Coronary artery (tissue), 2 donors: Measurements from ENCODE around the gene ADH1C.

Experiments
- DNase-seq: peaks from one replicate; pipeline ENCODE4 v3.0.0-alpha.2; 2017; ENCODE audit warnings: low spot score
- H3K27ac ChIP-seq, 2 donors: fragments of 200-600 bp; sonication (generic); one replicate each; pipeline ENCODE4 v1.5.1; 2016 to 2019
- H3K4me3 ChIP-seq: fragments of 200-600 bp; sonication (generic); 2 replicates; pipeline ENCODE4 v1.5.1; 2016; ENCODE audit warnings: mild to moderate bottlenecking, moderate library complexity
- TF ChIP-seq, protein P1 (sequence below): fragments of 200-600 bp; sonication (generic); IDR thresholded peaks from one replicate; pipeline ENCODE4 v1.5.1; 2019; ENCODE audit warnings: antibody characterized with exemption

The ADH1C gene

DNA sequence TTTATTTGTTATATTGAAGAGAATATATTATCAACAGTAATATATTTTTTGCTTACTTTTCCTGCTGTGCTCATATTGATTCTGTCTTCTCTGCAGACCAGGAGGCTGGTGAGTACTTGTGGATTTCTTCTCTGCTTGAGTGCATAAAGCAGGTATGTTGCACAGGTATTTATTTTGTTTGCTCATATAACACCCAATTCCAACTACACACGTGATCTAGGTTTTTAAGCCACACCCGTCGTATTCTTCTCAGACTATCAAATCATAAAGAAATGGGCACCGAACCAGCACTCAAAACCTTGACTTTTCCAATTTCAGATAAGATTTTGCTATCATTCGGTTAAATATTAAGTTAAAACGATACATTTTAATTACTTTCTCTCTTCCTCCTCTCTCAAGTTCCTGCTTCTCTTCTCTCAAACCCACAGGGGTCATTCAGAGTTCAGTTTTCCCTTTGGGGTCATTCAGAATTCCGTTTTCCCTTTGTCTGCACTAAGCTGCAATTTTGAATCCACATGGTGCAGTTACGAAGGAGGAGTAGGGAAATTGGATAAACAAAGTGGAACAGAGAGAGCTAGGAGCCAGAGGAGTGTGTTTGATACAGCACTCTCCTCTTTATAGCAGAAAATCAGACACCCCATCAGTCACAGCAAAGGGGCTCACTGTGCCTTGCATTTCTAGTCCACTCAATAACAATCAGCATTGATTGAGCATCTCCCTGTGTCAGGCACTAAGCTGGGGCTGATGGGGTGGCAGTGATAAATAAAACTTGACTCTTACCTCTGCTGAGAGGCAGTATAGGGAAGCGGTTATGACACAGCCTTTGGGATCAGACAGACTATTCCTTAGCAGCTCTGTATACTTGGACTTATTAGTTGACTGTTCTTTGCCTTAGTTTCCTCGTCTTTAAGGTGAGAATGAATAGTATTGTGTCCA lies at the start of gene ADH1C:
Gene ADH1C, minus strand, starts transcription at position 145 of the 936 bp plus-strand sequence. Its CDS starts 71 bp downstream, at position 74.
- no peak within 1 kb of the TSS for H3K27ac ChIP-seq
- peak within 1 kb of the TSS; percentile 7 for H3K4me3 ChIP-seq
- DNase-seq, result no peak
- TF ChIP-seq, protein P1, sequence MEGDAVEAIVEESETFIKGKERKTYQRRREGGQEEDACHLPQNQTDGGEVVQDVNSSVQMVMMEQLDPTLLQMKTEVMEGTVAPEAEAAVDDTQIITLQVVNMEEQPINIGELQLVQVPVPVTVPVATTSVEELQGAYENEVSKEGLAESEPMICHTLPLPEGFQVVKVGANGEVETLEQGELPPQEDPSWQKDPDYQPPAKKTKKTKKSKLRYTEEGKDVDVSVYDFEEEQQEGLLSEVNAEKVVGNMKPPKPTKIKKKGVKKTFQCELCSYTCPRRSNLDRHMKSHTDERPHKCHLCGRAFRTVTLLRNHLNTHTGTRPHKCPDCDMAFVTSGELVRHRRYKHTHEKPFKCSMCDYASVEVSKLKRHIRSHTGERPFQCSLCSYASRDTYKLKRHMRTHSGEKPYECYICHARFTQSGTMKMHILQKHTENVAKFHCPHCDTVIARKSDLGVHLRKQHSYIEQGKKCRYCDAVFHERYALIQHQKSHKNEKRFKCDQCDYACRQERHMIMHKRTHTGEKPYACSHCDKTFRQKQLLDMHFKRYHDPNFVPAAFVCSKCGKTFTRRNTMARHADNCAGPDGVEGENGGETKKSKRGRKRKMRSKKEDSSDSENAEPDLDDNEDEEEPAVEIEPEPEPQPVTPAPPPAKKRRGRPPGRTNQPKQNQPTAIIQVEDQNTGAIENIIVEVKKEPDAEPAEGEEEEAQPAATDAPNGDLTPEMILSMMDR, result no peak

DNA sequence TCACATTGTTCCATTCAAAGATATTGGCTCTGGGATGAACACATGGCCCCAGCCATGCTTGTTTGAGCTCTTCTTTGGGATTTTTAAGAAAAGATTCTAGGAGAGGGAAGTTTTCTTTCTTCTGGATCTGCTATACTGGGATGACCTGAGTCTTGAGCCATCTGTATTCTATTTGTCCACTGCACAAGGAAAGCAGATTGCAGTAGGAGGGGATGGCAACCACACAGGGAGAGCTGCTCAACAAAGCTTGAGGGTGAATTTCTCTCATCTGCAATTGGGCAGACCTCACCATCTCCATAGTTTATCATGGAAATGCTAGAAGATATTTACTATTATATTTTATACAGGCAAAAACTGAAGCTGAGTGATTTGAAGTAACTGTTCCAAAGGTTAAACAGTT lies 48.3 kb upstream of the ADH1C start:
- no peak overlapping the region for H3K27ac ChIP-seq
- TF ChIP-seq, protein P1, result no peak

GRCh38 chr4:99399017-99399416 lies 46.5 kb upstream of the ADH1C start:
- Histone ChIP-seq H3K27ac (no peak overlapping the region), H3K4me3 (no peak overlapping the region)
- TF ChIP-seq, protein P1, result no peak
- no peak for DNase-seq

More for the DNA sequence above, 48.3 kb upstream of the ADH1C start:
- H3K4me3 ChIP-seq, result no peak overlapping the region
- no peak for DNase-seq

DNA sequence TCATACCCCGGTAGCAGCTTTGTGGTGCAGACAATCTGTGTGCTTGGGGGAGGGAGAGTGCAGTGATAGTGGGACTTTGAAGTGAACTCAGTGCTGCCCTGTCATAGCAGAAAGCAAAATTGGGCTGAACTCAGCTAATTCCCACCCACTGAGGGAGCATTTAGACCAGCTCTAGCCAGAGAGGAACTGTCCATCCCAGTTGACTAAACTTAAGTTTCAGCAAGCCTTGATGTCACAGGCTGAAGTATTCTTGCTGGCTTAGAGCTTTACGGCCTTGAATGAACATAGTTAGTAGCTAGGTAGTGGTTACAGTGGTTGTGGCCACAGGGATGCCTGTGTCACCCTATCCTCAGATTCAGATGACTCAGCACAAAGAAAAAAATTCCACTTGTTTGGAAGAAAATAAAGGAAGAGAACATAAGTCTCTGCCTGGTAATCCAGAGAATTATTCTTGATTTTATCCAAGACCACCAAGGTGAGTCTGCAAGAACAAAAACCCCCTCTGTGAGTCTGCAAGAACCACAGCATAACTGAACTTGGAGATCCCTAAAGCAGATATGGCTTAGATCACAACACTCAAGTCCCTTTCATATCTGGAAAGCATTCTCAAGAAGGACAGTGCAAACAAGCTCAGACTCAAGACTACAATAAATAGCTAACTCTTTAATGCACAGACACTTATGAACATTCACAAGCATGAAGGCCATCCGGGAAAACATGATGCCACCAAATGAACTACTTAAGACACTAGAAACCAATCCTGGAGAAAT lies 43.2 kb upstream of the ADH1C start:
- peak overlapping the region; percentile 43 for H3K4me3 ChIP-seq
- H3K27ac ChIP-seq, result peak overlapping the region; percentile 94 to 95
- TF ChIP-seq, protein P1, result no peak
- no peak for DNase-seq

DNA sequence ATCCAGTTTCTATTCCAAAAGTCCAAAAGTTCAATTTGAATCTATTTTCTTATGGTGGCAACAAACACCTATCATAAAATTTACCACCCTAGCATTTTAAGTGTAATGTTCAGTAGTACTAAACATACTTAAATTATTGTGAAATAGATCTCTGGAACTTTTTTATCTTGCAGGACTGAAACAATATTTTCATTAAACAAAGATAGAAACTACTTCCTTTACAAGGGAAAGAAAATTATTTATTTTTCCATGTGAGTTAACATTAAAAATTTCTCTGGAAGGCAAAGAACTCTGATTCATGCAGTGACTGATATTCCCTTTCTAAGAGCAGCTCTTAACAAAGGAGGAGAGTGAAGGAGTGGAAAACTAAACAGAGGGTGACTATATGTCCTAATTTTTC lies 42.4 kb upstream of the ADH1C start:
- peak overlapping the region; percentile 43 for H3K4me3 ChIP-seq
- DNase-seq, result no peak
- peak overlapping the region; percentile 94 to 95 for H3K27ac ChIP-seq
- TF ChIP-seq, protein P1, result no peak

DNA sequence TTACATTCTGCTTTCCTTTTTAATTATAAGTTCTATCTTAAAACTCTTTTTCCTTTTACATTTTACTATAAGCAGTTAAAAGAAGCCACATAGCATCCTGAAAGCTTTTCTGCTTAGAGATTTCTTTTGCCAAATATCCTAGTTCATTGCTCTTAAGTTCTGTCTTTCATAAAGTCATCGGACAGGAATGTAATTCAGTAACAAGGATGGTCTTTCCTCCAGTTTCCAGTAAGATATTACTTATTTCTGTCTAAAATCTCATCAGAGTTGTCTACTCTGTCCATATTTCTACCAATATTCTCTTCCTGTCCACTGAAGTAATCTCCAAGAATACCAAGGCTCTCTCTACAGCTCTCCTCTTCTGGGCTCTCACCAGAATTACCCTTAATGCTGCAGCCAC lies 37.5 kb upstream of the ADH1C start:
- no peak for DNase-seq
- H3K4me3 ChIP-seq, result no peak overlapping the region
- peak overlapping the region; percentile 33 to 68 for H3K27ac ChIP-seq
- TF ChIP-seq, protein P1, result no peak
